HG02763 (cell line): Measurements from ENCODE around the gene IRS2.

ENCODE experiments used
- ATAC-seq: cut with Tn5 transposase; IDR thresholded peaks from one replicate; pipeline ENCODE4 v1.9.1; 2021; ENCODE audit warnings: mild to moderate bottlenecking, moderate library complexity; ENCODE audit not compliant: unreplicated experiment

The IRS2 gene

GRCh38 chr13:109780845-109781383 lies 5.5 kb downstream of the IRS2 start:
- ATAC-seq = no peak

DNA sequence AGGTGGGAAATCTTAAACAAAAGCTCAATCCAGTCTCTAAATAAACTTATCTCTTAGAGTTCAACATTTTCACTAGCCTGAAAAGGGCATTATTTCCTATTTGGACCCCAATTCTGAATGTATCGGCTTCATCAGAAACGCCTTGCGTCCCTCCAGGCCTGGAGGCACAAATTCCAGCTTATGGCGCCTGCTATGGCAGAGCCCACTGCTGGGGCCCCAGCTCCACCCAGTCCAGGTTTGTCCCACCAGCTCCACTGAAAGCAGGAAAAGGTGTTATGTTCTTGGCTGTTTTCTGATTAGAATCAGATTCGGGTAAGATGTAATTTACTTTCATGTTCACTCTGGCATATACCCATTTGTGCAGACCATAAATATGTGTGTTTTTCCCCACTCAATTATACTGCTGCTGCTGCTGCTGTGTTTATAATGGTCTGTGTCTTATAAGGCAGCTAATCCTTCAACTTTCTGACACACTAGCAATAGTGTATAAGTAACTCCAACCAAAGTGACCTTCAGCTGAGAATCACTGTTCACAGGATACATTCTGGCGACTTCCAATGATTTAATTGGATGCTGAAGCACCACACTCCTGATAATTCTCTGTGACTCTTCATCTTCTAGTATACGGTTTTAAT lies 6.4 kb downstream of the IRS2 start:
- ATAC-seq = no peak

GRCh38 chr13:109779074-109779473 lies 7.3 kb downstream of the IRS2 start:
- no peak for ATAC-seq

GRCh38 chr13:109778102-109778542 lies 8.3 kb downstream of the IRS2 start:
- no peak for ATAC-seq

GRCh38 chr13:109776575-109776974 lies 9.8 kb downstream of the IRS2 start:
- no peak for ATAC-seq

- ATAC-seq = no peak
Observed at GRCh38 chr13:109773786-109774185, 12.6 kb downstream of the IRS2 start.

DNA sequence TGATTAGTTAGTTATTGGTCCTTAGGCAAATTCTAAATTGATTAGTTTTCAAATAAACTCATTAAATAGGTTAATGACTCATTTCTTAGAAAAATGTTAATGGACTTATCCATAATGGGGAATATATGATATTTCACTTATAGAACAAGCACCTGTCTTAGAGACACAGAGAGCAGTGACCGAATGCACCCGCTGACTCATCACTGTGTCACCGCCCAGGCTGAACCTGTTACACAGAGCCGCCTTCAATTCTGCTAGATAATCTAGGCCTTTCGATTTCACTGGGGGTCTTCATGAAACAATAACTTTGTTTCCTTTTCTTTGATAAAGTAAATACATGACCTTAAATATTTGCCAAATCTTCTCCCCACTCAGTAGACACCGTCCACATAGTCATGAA lies 13.1 kb downstream of the IRS2 start:
- ATAC-seq = no peak

DNA sequence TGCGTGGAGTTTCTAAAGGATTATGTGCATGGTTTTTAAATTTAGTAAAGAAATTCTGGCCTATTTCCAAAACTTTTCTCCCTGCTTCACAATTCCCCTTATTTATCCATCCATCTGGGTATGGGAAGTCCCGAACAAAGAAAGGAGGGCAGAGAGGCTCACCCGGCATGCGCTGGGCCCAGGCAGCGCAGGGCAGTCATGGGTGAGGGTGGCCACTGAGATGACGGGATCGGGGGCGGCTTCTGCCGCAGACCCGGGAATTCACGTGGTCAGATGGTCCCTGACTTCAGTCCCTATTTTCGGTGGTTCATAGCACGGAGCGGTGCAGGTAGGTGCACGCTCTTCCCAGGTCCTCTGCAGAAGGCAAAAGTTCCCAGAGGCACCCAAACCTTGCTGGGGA lies 14.5 kb downstream of the IRS2 start:
- no peak for ATAC-seq

GRCh38 chr13:109770436-109770835 lies 15.9 kb downstream of the IRS2 start:
- ATAC-seq = no peak

DNA sequence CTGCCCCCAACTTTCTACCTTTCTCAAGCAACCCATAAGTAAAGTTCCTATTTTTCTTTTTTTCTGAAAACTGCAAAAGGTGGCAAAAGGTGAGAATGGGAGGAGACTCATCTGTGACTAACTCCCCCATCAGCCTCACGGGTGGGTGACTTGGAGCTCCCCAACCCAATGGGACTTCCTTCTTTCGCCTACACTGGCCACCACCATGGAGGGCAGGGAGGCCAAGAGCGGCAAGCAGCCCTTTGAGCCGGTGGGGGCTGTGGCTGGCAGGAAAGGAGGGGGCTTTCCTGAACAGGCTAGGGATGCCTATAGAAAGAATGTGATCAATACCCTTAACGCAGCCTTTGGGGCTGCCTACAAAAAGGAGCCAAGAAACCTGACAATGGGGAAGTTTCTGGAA lies 16.5 kb downstream of the IRS2 start:
- no peak for ATAC-seq

GRCh38 chr13:109769275-109769674 lies 17.1 kb downstream of the IRS2 start:
- no peak for ATAC-seq

- no peak for ATAC-seq
Observed at GRCh38 chr13:109768616-109769015, 17.8 kb downstream of the IRS2 start.

GRCh38 chr13:109768176-109768575 lies 18.2 kb downstream of the IRS2 start:
- no peak for ATAC-seq

- no peak for ATAC-seq
Observed at GRCh38 chr13:109767023-109767422, 19.4 kb downstream of the IRS2 start.

DNA sequence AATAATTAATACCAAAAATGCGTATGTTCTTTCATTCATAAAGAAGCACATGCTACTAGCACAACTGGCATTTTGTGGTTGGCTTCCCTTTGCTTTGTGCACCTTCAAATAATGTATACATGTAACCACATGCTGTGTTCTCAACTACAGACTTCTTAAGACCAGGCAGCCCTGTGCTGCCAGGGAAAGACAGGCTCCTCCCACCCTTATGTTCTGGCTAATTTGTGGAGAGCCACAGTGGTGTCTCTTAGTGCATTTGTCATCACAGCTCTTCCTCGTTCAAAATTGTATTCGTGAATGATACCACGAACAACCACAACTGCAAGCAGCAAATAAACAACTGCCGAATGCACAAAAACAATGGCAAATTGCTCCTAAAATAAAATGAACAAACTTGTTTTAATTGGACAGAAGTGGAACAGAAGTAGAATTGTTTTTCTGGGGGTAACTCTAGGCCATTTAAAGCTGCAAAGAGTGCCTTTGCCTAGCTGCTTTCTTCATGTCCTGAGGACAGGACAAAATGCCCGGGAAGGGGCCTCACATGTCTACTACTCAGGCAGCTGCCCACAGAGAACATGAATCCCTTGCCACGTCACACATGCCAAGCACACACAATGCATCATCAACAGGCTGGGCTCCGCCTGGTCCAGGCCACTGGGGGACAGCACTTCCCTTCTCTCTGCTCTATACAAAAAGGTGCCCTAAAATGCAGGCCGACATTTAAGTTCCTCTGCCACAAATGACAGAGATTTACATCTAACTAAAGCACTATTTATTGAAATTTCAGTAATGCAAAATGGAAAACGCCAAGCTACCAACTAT lies 21.7 kb downstream of the IRS2 start:
- no peak for ATAC-seq

- no peak for ATAC-seq
Observed at GRCh38 chr13:109764045-109764444, 22.3 kb downstream of the IRS2 start.

DNA sequence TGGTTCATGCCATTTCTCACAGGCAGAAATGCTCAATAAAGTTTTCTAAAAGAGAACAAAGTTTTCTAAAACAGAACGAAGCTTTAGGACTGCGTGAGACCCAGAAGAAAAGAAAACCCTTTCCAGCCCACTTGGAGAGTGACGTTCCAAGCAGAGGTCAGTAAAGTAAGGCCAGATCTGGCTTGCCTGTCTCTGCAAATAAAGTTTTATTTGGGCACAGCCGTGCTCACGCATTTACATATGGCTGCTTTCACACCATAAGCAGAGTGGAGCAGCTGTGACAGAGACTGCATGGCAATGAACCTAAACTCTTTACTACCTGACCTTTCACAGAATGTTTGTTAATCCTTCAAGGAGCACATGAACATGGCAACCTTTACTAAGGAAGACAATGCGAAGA lies 23.6 kb downstream of the IRS2 start:
- no peak for ATAC-seq

GRCh38 chr13:109761695-109762094 lies 24.7 kb downstream of the IRS2 start:
- no peak for ATAC-seq

DNA sequence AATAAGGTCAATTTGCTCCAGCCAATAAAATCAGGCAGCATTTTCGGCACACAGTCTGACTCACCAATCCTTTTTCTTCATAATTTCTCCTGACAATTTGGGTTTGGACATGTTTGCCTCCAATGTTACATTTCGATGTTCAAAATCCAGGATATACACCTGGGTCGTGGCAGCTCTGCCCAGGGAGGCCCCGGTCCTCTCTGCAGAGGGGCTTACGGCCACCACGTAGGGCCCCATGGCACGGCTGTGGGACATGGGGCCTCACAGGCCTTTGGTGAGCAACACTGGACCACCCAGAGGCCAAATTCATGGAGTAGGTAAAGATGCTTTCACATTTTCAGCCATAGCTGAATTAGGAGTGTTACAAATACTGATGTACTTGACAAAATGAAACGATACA lies 25.4 kb downstream of the IRS2 start:
- ATAC-seq = no peak

- no peak for ATAC-seq
Observed at GRCh38 chr13:109760402-109760801, 26.0 kb downstream of the IRS2 start.

DNA sequence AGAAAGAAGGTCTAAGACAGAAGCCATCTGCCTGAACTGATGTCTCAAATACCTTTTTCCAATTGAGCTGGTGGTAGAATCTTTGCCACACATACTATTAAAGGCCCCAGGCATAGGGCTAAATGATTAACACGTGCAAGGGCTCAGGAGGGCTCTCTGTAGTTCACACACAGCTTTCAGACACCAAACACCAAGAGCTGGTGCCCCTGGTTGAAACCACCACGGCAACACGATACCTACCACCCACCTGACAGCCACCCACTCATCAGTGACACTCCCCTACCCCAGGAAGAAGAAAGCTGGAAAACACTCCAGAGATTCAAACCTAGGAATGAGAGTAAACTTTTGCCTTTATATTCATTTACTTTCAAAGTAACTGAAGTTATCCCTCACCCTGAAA lies 26.8 kb downstream of the IRS2 start:
- ATAC-seq = no peak

- ATAC-seq = no peak
Observed at GRCh38 chr13:109758937-109759480, 27.4 kb downstream of the IRS2 start.
